Loucy (cell line): ENCODE results near the gene TP53I13.
"Not testable (repeated sequence)": the region's sequence is repeated elsewhere in the genome, so short reads cannot be mapped to it uniquely, and the experiment has no call there.

Experiments
- H2AFZ ChIP-seq: fragments of 200-600 bp; sonication (generic); 2 replicates; pipeline ENCODE4 v1.6.0; 2016; ENCODE audit warnings: antibody characterized with exemption, mild to moderate bottlenecking, low read length, moderate library complexity
- H3F3A ChIP-seq: fragments of 200-600 bp; 2 replicates; pipeline ENCODE4 v1.6.0; 2016; ENCODE audit warnings: antibody characterized with exemption, low read depth, mild to moderate bottlenecking
- H3K27me3 ChIP-seq: fragments of 200-600 bp; sonication (generic); 2 replicates; pipeline ENCODE4 v1.6.1; 2014; ENCODE audit warnings: low read length, mild to moderate bottlenecking; ENCODE audit not compliant: insufficient read depth, poor library complexity, severe bottlenecking
- H3K36me3 ChIP-seq: fragments of 200-600 bp; sonication (generic); 2 replicates; pipeline ENCODE4 v1.6.1; 2016; ENCODE audit warnings: low read length; ENCODE audit not compliant: insufficient read depth
- H3K4me1 ChIP-seq: fragments of 200-600 bp; sonication (generic); 2 replicates; pipeline ENCODE4 v1.5.1; 2014; ENCODE audit warnings: low read length, mild to moderate bottlenecking; ENCODE audit not compliant: insufficient read depth, poor library complexity, severe bottlenecking
- H3K4me2 ChIP-seq: fragments of 200-600 bp; sonication (generic); 2 replicates; pipeline ENCODE4 v1.6.0; 2014; ENCODE audit warnings: antibody characterized with exemption, low read length, low read depth, mild to moderate bottlenecking; ENCODE audit not compliant: poor library complexity, severe bottlenecking
- H3K4me3 ChIP-seq: fragments of 200-600 bp; sonication (generic); 2 replicates; pipeline ENCODE4 v1.5.1; 2014; ENCODE audit warnings: low read length, mild to moderate bottlenecking, mixed read lengths; ENCODE audit not compliant: poor library complexity, severe bottlenecking
- H3K79me2 ChIP-seq: fragments of 200-600 bp; sonication (generic); 2 replicates; pipeline ENCODE4 v1.6.1; 2014; ENCODE audit warnings: low read length; ENCODE audit not compliant: insufficient read depth
- H3K9ac ChIP-seq: fragments of 200-600 bp; sonication (generic); 2 replicates; pipeline ENCODE4 v1.6.0; 2014; ENCODE audit warnings: mild to moderate bottlenecking, low read depth, low read length, moderate library complexity; ENCODE audit not compliant: poor library complexity, severe bottlenecking
- H3K9me2 ChIP-seq: fragments of 200-600 bp; sonication (generic); replicated peaks from 2 replicates; pipeline ENCODE4 v1.6.1; 2016; ENCODE audit warnings: low read depth, low read length, mixed read lengths
- H3K9me3 ChIP-seq: fragments of 200-600 bp; sonication (generic); 2 replicates; pipeline ENCODE4 v1.6.1; 2014; ENCODE audit warnings: mild to moderate bottlenecking, antibody characterized with exemption, low read length, low read depth; ENCODE audit not compliant: insufficient read depth
- H4K20me1 ChIP-seq: fragments of 200-600 bp; sonication (generic); 2 replicates; pipeline ENCODE4 v1.6.0; 2014; ENCODE audit warnings: antibody characterized with exemption, low read length, mild to moderate bottlenecking; ENCODE audit not compliant: insufficient read depth, poor library complexity, severe bottlenecking
- CTCF ChIP-seq: fragments of 200-600 bp; sonication (generic); conservative IDR thresholded peaks from 2 replicates; pipeline ENCODE4 v1.5.1; 2014; ENCODE audit warnings: mild to moderate bottlenecking, antibody characterized with exemption, low read length
- EZH2phosphoT487 ChIP-seq: fragments of 200-600 bp; IDR thresholded peaks from 2 replicates; pipeline ENCODE4 v1.6.1; 2018; ENCODE audit warnings: antibody characterized with exemption, mild to moderate bottlenecking, moderate library complexity, borderline replicate concordance

TP53I13 gene

GRCh38 chr17:29557085-29557738, 11.3 kb upstream of the TP53I13 start:
- peaks cover 9% of the 10 kb centered on the region for H3K4me1 ChIP-seq
- H3K4me3 ChIP-seq: no peak overlapping the region
- H2AFZ ChIP-seq: no peak overlapping the region
- no peaks in the 10 kb centered on the region for H3K36me3 ChIP-seq
- H3F3A ChIP-seq: no peaks in the 10 kb centered on the region
- no peaks in the 10 kb centered on the region for H3K9me2 ChIP-seq
- no peak overlapping the region for H3K4me2 ChIP-seq
- H3K9ac ChIP-seq: no peak overlapping the region
- TF ChIP-seq EZH2phosphoT487: no peak
- no peak for TF ChIP-seq CTCF
- no peaks in the 10 kb centered on the region for H3K9me3 ChIP-seq
- no peaks in the 10 kb centered on the region for H3K79me2 ChIP-seq
- no peaks in the 10 kb centered on the region for H3K27me3 ChIP-seq
- no peaks in the 10 kb centered on the region for H4K20me1 ChIP-seq

- Histone ChIP-seq H3K9ac (no peak overlapping the region), H3K4me2 (no peak overlapping the region), H3K27me3 (no peaks in the 10 kb centered on the region), H2AFZ (no peak overlapping the region), H3K79me2 (no peaks in the 10 kb centered on the region), H3F3A (no peaks in the 10 kb centered on the region), H3K9me2 (no peaks in the 10 kb centered on the region), H3K4me3 (no peak overlapping the region), H4K20me1 (no peaks in the 10 kb centered on the region), H3K4me1 (peaks cover 9% of the 10 kb centered on the region), H3K36me3 (no peaks in the 10 kb centered on the region), H3K9me3 (no peaks in the 10 kb centered on the region)
- TF ChIP-seq CTCF: no peak
- no peak for TF ChIP-seq EZH2phosphoT487
These were observed 10.8 kb upstream of the TP53I13 start for GRCh38 chr17:29557739-29558116.

- not testable (repeated sequence) for H3F3A ChIP-seq, H3K27me3 ChIP-seq, H3K9me2 ChIP-seq, H3K9ac ChIP-seq, H3K4me3 ChIP-seq, H4K20me1 ChIP-seq, H3K79me2 ChIP-seq, H3K4me1 ChIP-seq, H3K9me3 ChIP-seq, H2AFZ ChIP-seq, H3K4me2 ChIP-seq, H3K36me3 ChIP-seq
These were observed 10.4 kb upstream of the TP53I13 start for GRCh38 chr17:29558139-29558538.

GRCh38 chr17:29559640-29560039, 8.9 kb upstream of the TP53I13 start:
- no peaks in the 10 kb centered on the region for H3K36me3 ChIP-seq
- no peaks in the 10 kb centered on the region for H3K9me2 ChIP-seq
- H3K79me2 ChIP-seq: peaks cover 8% of the 10 kb centered on the region; the same call in 1 of the 2 replicates
- H3K9ac ChIP-seq: no peak overlapping the region
- no peaks in the 10 kb centered on the region for H3K27me3 ChIP-seq
- peaks cover 5% of the 10 kb centered on the region for H4K20me1 ChIP-seq
- H3F3A ChIP-seq: no peaks in the 10 kb centered on the region
- no peak overlapping the region for H3K4me2 ChIP-seq
- TF ChIP-seq EZH2phosphoT487 (no peak), CTCF (no peak)
- no peak overlapping the region for H3K4me3 ChIP-seq
- H2AFZ ChIP-seq: no peak overlapping the region
- H3K4me1 ChIP-seq: peaks cover 9% of the 10 kb centered on the region
- H3K9me3 ChIP-seq: no peaks in the 10 kb centered on the region
